ENCODE data around the gene FAM193A. TPM values are rescaled to one million over a fixed set of nuclear protein-coding genes. Genes with fewer than 3 reads are reported as not detected.

The FAM193A gene
- total and polyA plus RNA-seq, 11 donors = 9.7 to 21.0 (median 16.3) TPM

DNA sequence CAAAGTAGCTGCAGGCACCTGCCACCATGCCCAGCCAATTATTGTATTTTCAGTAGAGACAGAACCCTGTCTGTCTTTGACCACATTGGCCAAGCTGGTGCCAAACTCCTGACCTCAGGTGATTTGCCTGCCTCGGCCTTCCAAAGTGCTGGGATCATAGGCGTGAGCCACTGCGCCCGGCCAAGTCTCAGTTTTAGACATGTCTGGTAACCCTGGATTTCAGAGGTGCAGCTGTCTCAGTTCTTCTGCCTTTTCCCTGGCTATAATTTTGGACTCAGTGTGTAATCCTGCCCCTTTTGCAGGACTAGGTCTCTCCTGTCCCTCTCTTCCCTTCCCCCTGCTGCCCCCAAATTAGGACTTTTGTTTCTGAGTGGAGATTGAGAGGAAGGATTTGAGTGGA is 46.6 kb downstream of the FAM193A start:
- Histone ChIP-seq H3K27ac (no peak overlapping the region), H3K36me3 (no peaks in the 10 kb centered on the region), H3K9me3 (peaks cover 0 to 5% (median 0%) of the 10 kb centered on the region in 12 donors), H3K27me3 (no peaks in the 10 kb centered on the region), H3K4me3 (no peak overlapping the region), H3K4me1 (peaks cover 1 to 45% (median 37%) of the 10 kb centered on the region in 12 donors)
- ATAC-seq (no peak), DNase-seq (no peak)
- intact Hi-C loops (cut with DNase I) = no loop called here
- 78 to 89% (median 84%) methylated on average over 4 of the region's 4 CpGs for WGBS, 4 donors
- TF ChIP-seq, protein P1, sequence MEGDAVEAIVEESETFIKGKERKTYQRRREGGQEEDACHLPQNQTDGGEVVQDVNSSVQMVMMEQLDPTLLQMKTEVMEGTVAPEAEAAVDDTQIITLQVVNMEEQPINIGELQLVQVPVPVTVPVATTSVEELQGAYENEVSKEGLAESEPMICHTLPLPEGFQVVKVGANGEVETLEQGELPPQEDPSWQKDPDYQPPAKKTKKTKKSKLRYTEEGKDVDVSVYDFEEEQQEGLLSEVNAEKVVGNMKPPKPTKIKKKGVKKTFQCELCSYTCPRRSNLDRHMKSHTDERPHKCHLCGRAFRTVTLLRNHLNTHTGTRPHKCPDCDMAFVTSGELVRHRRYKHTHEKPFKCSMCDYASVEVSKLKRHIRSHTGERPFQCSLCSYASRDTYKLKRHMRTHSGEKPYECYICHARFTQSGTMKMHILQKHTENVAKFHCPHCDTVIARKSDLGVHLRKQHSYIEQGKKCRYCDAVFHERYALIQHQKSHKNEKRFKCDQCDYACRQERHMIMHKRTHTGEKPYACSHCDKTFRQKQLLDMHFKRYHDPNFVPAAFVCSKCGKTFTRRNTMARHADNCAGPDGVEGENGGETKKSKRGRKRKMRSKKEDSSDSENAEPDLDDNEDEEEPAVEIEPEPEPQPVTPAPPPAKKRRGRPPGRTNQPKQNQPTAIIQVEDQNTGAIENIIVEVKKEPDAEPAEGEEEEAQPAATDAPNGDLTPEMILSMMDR (IDR thresholded peaks at IDR 0.05) = no peak
- no peak for TF ChIP-seq POLR2A (IDR thresholded peaks at IDR 0.05)

DNA sequence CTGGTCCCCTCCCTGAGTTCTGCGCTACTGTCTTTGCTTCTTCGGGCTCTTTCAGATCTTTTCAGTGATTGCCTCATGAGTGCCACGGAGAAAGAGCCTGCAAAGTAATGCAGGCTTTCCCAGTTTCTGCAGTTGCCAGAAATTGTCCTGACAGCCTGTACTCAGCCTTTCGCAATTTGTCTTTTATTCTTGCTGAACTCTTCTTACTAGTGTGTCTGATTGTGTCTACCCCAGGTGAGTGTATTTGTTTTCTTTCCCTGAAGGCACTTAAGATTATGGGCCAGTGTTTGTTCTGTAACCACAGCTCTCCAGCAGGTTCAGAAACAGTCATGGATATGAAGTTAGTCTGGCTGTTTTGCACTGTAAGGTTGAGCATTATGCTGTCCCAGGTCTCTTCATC is 47.1 kb downstream of the FAM193A start:
- no peak for TF ChIP-seq POLR2A (IDR thresholded peaks at IDR 0.05)
- TF ChIP-seq, protein P1 (IDR thresholded peaks at IDR 0.05) = no peak
- intact Hi-C loops (cut with DNase I) = no loop called here
- Histone ChIP-seq H3K27ac (no peak overlapping the region), H3K27me3 (no peaks in the 10 kb centered on the region), H3K9me3 (peaks cover 0 to 5% (median 0%) of the 10 kb centered on the region in 12 donors), H3K36me3 (no peaks in the 10 kb centered on the region), H3K4me3 (no peak overlapping the region), H3K4me1 (peaks cover 5 to 49% (median 41%) of the 10 kb centered on the region in 12 donors)
- WGBS, 4 donors = 40 to 52% (median 41%) methylated on average over 4 of the region's 4 CpGs
- ATAC-seq (peak; percentile 15 to 61 (median 36)), DNase-seq (no peak)

DNA sequence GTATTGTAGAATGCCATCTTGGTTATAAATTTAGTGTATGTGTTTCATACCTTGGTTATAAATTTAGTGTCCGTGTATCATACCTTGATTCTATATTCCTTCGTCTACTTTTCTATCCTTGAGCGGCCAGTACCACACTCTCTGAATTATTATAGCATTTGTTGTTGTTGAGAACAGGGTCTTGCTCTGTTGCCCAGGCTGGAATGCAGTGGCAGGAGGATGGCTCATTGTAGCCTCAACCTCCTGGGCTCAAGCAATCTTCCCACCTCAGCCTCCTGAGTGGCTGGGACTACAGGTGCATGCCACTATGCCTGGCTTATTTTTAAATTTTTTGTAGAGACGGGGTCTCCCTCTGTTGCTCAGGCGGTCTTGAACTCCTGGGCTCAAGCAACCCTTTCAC is 50.1 kb downstream of the FAM193A start:
- Histone ChIP-seq H3K27me3 (no peaks in the 10 kb centered on the region), H3K36me3 (no peaks in the 10 kb centered on the region), H3K4me1 (peaks cover 5 to 73% (median 58%) of the 10 kb centered on the region in 12 donors), H3K27ac (no peak overlapping the region), H3K4me3 (no peak overlapping the region), H3K9me3 (no peaks in the 10 kb centered on the region)
- 95 to 96% (median 96%) methylated on average over 5 of the region's 5 CpGs for WGBS, 4 donors
- DNase-seq = no peak
- intact Hi-C loops (cut with DNase I) = no loop called here
- TF ChIP-seq POLR2A (IDR thresholded peaks at IDR 0.05) = no peak
- TF ChIP-seq, protein P1 (IDR thresholded peaks at IDR 0.05) = no peak
- no peak for ATAC-seq

DNA sequence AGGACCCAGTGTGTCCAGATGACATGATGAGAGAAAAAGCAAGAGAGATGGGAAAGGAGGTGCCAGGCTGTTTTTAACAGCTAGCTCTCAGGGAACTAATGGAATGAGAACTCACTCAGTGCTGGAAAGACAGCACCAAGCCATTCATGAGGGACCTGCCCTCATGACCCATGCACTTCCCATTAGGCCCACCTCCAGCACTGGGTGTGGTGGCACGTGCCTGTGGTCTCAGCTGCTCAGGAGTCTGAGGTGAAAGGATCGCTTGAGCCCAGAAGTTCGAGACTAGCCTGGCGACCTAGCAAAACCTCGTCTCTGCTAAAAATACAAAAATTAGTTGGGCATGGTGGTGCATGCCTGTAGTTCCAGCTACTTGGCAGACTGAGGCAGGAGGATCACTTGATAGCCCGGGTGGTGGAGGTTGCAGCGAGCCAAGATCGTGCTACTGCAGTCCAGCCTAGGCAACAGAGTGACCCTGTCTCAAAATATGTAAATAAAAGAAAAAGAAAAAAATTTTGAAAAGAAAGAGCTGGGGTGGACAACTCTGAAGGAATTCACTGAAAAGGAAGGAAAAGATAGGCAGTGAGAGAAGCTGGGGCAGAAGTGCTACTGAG is 50.9 kb downstream of the FAM193A start:
- Histone ChIP-seq H3K27me3 (no peaks in the 10 kb centered on the region), H3K36me3 (no peaks in the 10 kb centered on the region), H3K27ac (no peak overlapping the region), H3K4me3 (no peak overlapping the region), H3K4me1 (peaks cover 12 to 79% (median 64%) of the 10 kb centered on the region in 12 donors), H3K9me3 (no peaks in the 10 kb centered on the region)
- no peak for TF ChIP-seq POLR2A (IDR thresholded peaks at IDR 0.05)
- TF ChIP-seq, protein P1 (IDR thresholded peaks at IDR 0.05) = no peak
- 30 to 35% (median 34%) methylated on average over 8 of the region's 8 CpGs for WGBS, 4 donors
- no peak for DNase-seq
- intact Hi-C loops (cut with DNase I) = no loop called here
- peak in 3 of 4 donors; percentile 28 to 40 (median 32) for ATAC-seq
